Fibroblast of pulmonary artery (primary cell): ENCODE data around the gene EEF2KMT.

ENCODE experiments used
- DNase-seq: peaks from one replicate; pipeline ENCODE4 v3.0.0-alpha.2; 2010; ENCODE audit warnings: low read depth
- H3K4me3 ChIP-seq: replicated peaks from 2 replicates; pipeline ENCODE4 v1.5.1; 2011; ENCODE audit warnings: low read depth, mild to moderate bottlenecking, control low read depth, low read length, moderate library complexity
- CTCF ChIP-seq: IDR thresholded peaks from 2 replicates; pipeline ENCODE4 v1.5.1; 2011; ENCODE audit warnings: mild to moderate bottlenecking, control low read depth, low read length, inconsistent platforms; ENCODE audit errors: missing control alignments

Gene EEF2KMT

DNA sequence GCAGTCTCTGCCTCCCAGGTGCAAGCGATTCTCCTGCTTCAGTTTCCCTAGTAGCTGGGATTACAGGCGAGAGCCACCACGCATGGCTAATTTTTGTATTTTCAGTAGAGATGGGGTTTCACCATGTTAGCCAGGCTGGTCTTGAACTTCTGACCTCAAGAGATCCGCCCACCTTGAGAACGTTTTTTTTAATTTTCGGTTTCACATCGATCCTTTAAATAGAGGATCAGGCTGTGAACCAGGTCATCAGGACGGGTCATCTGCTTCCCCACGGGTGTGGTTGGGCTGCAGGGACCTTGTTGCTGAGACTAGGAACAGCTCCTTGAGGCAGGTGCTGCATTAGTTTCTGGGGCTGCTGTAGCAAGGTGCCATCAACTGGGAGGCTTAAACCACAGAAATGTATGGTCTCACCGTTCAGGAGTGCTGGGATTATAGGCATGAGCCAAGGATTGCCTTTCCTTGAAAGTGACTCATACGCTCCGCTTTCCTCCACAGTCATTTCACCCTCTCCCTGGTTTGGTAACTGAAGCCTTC lies 55.9 kb downstream of the EEF2KMT start:
- DNase-seq, result peak; percentile 31
- no peak for TF ChIP-seq CTCF
- no peak overlapping the region for H3K4me3 ChIP-seq

DNA sequence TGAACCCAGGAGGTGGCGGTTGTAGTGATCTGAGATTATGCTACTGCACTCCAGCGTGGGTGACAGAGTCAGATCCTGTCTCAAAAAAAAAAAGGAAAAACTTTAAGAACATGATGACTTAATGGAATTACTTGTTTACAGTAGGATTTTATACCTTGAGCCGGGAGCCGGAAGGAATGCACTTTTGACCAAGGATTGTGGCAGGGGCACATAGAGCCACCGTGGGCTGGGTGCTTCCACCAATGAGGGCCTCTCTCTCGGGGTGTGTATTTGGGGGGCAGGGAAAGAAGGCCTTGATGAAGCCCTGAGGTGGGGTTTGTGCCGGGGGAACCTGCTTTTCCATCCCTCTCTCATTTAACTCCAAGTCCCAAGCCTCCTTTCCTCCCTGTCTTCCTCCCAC lies 57.1 kb downstream of the EEF2KMT start:
- TF ChIP-seq CTCF, result no peak
- no peak overlapping the region for H3K4me3 ChIP-seq
- DNase-seq, result no peak

- peak; percentile 51 for DNase-seq
- no peak for TF ChIP-seq CTCF
- no peak overlapping the region for H3K4me3 ChIP-seq
Measured at GRCh38 chr16:5036228-5037156, 61.1 kb downstream of the EEF2KMT start.

DNA sequence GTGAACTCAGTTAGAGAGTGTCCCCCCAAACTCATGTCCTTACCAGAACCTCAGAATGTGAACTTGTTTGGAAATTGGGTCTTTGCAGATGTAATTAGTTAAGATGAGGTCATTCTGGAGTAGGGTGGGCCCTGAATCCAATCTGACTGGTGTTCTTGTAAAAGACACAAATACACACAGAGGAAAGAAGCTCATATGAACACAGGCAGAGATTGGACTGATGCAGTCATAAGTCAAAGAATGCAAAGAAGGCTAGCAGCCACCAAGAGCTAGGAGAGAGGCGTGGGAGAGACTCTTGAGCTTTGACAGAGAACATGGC lies 61.7 kb downstream of the EEF2KMT start:
- no peak for DNase-seq
- no peak overlapping the region for H3K4me3 ChIP-seq
- no peak for TF ChIP-seq CTCF
